Measurements from ENCODE around the gene RNF167. TPM values are rescaled to one million over a fixed set of nuclear protein-coding genes. Genes with fewer than 3 reads are reported as not detected.

Gene RNF167
- total RNA-seq, 1 donor from 2014 or later, result 108 TPM

- ChIA-PET POLR2A (interaction anchor here (1.4 to 11.6 kb wide), 3 partner anchors 9 to 30 kb away, joined by 3 to 391 read pairs (median 83); partner anchors contain the start of genes ENO3, PFN1, RNF167 and SLC25A11), CTCF (interaction anchor here (0.7 to 1.6 kb wide), 3 partner anchors 11 to 92 kb away, joined by 3 to 6 read pairs (median 4); no protein-coding TSS in a partner anchor)
- DNase-seq (no peak), ATAC-seq (ENCODE audit: low read depth) (no peak)
- no peak overlapping the region for H3K4me3 Mint-ChIP-seq
- H3K27ac Mint-ChIP-seq, result no peak overlapping the region
- intact Hi-C loops (cut with micrococcal nuclease), result no loop called here
- peaks cover 14% of the 10 kb centered on the region for H3K4me1 Mint-ChIP-seq
- TF ChIP-seq CTCF (IDR thresholded peaks at IDR 0.05), result no peak
- H3K27me3 Mint-ChIP-seq, result no peaks in the 10 kb centered on the region
- H3K9me3 Mint-ChIP-seq, result no peaks in the 10 kb centered on the region
- peaks cover 60% of the 10 kb centered on the region for H3K36me3 Mint-ChIP-seq (ENCODE audit: low read depth)
Observed at GRCh38 chr17:4970273-4970672, 30.2 kb downstream of the RNF167 start.

- intact Hi-C loops (cut with micrococcal nuclease), result no loop called here
- no peak overlapping the region for H3K4me3 Mint-ChIP-seq
- ATAC-seq (ENCODE audit: low read depth) (no peak), DNase-seq (no peak)
- H3K36me3 Mint-ChIP-seq (ENCODE audit: low read depth), result peaks cover 60% of the 10 kb centered on the region
- TF ChIP-seq CTCF (IDR thresholded peaks at IDR 0.05), result no peak
- ChIA-PET POLR2A (interaction anchor here (0.5 to 11.6 kb wide), 3 partner anchors 16 to 49 kb away, joined by 4 to 391 read pairs (median 4); partner anchors contain the start of genes CAMTA2, ENO3 and PFN1), CTCF (interaction anchor here (1.6 kb wide), 1 partner anchor 9 kb away, joined by 6 read pairs; no protein-coding TSS in a partner anchor)
- H3K27me3 Mint-ChIP-seq, result no peaks in the 10 kb centered on the region
- no peaks in the 10 kb centered on the region for H3K9me3 Mint-ChIP-seq
- no peak overlapping the region for H3K27ac Mint-ChIP-seq
- peaks cover 1% of the 10 kb centered on the region for H3K4me1 Mint-ChIP-seq
Observed at GRCh38 chr17:4971826-4972225, 31.8 kb downstream of the RNF167 start.

GRCh38 chr17:4972322-4972721, 32.3 kb downstream of the RNF167 start:
- Mint-ChIP-seq H3K27ac (no peak overlapping the region), H3K36me3 (ENCODE audit: low read depth) (peaks cover 65% of the 10 kb centered on the region), H3K9me3 (no peaks in the 10 kb centered on the region), H3K27me3 (no peaks in the 10 kb centered on the region), H3K4me3 (no peak overlapping the region), H3K4me1 (peaks cover 1% of the 10 kb centered on the region)
- CTCF ChIA-PET, result no interaction called here
- TF ChIP-seq CTCF (IDR thresholded peaks at IDR 0.05), result no peak
- intact Hi-C loops (cut with micrococcal nuclease), result no loop called here
- DNase-seq (no peak), ATAC-seq (ENCODE audit: low read depth) (no peak)
- POLR2A ChIA-PET, result interaction anchor here (0.5 to 11.6 kb wide), 3 partner anchors 15 to 312 kb away, joined by 4 to 391 read pairs (median 4); partner anchors contain the start of genes CAMTA2, ENO3 and PFN1

DNA sequence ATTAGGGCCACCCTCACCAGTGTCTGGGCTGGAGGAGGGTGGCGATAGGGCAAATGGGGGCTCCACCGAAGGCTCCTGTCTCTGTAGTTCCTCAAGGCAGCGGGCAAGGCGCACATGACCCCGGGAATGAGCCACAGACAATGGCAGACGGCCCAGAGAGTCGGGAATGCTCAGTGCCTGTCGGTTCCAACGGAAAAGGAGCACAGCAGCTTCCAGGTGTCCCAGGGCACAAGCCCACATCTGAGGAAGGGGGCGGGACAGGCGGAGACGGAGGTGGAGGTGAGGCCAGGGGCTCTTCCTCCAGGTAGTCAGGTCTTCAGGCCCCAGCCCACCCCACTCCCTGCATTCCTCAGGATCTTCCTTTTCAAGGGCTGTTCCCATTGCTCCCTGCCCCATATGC, 32.7 kb downstream of the RNF167 start:
- no peak for DNase-seq
- no peak overlapping the region for H3K27ac Mint-ChIP-seq
- intact Hi-C loops (cut with micrococcal nuclease), result no loop called here
- H3K27me3 Mint-ChIP-seq, result no peaks in the 10 kb centered on the region
- CTCF ChIA-PET, result no interaction called here
- ATAC-seq (ENCODE audit: low read depth), result no peak
- POLR2A ChIA-PET, result interaction anchor here (0.5 kb wide), 1 partner anchor 312 kb away, joined by 4 read pairs; no protein-coding TSS in a partner anchor
- TF ChIP-seq CTCF (IDR thresholded peaks at IDR 0.05), result no peak
- H3K4me3 Mint-ChIP-seq, result no peak overlapping the region
- H3K36me3 Mint-ChIP-seq (ENCODE audit: low read depth), result peaks cover 69% of the 10 kb centered on the region
- no peaks in the 10 kb centered on the region for H3K9me3 Mint-ChIP-seq
- peaks cover 1% of the 10 kb centered on the region for H3K4me1 Mint-ChIP-seq

GRCh38 chr17:4973256-4974114, 33.4 kb downstream of the RNF167 start:
- no peak for DNase-seq
- H3K27ac Mint-ChIP-seq, result no peak overlapping the region
- H3K4me1 Mint-ChIP-seq, result peaks cover 5% of the 10 kb centered on the region
- H3K27me3 Mint-ChIP-seq, result no peaks in the 10 kb centered on the region
- H3K9me3 Mint-ChIP-seq, result no peaks in the 10 kb centered on the region
- ChIA-PET CTCF (no interaction called here), POLR2A (interaction anchor here (0.5 kb wide), 1 partner anchor 44 kb away, joined by 3 read pairs; no protein-coding TSS in a partner anchor)
- H3K4me3 Mint-ChIP-seq, result no peak overlapping the region
- peaks cover 72% of the 10 kb centered on the region for H3K36me3 Mint-ChIP-seq (ENCODE audit: low read depth)
- intact Hi-C loops (cut with micrococcal nuclease), result no loop called here
- no peak for TF ChIP-seq CTCF (IDR thresholded peaks at IDR 0.05)
- ATAC-seq (ENCODE audit: low read depth), result no peak
